IPS DF 4.7 (cell line): ENCODE data around the gene AK9.
"Not testable (repeated sequence)": the region's sequence is repeated elsewhere in the genome, so short reads cannot be mapped to it uniquely, and the experiment has no call there.

Experiments
- DNase-seq: peaks from one replicate; pipeline ENCODE4 v3.0.0-alpha.2; 2013; ENCODE audit warnings: low spot score; ENCODE audit errors: extremely low read depth

AK9 gene

GRCh38 chr6:109626311-109626710, 64.7 kb downstream of the AK9 start:
- DNase-seq = no peak

- DNase-seq = no peak
Measured at GRCh38 chr6:109625199-109625598, 65.8 kb downstream of the AK9 start.

GRCh38 chr6:109623288-109623687, 67.7 kb downstream of the AK9 start:
- DNase-seq = no peak

GRCh38 chr6:109612268-109612667, 78.7 kb downstream of the AK9 start:
- no peak for DNase-seq

GRCh38 chr6:109611502-109611901, 79.5 kb downstream of the AK9 start:
- no peak for DNase-seq

GRCh38 chr6:109610590-109610989, 80.4 kb downstream of the AK9 start:
- no peak for DNase-seq

- no peak for DNase-seq
Measured at GRCh38 chr6:109609737-109610136, 81.3 kb downstream of the AK9 start.

- DNase-seq = no peak
Measured at GRCh38 chr6:109606359-109606758, 84.6 kb downstream of the AK9 start.

- DNase-seq = no peak
Measured at GRCh38 chr6:109595998-109596397, 95.0 kb downstream of the AK9 start.

GRCh38 chr6:109580519-109580918, 110.5 kb downstream of the AK9 start:
- no peak for DNase-seq

- DNase-seq = no peak
Measured at GRCh38 chr6:109579361-109579760, 111.6 kb downstream of the AK9 start.

- DNase-seq = not testable (repeated sequence)
Measured at GRCh38 chr6:109569901-109570300, 121.1 kb downstream of the AK9 start.

- no peak for DNase-seq
Measured at GRCh38 chr6:109561844-109562243, 129.2 kb downstream of the AK9 start.

- DNase-seq = no peak
Measured at GRCh38 chr6:109531446-109531845, 159.6 kb downstream of the AK9 start.

- no peak for DNase-seq
Measured at GRCh38 chr6:109527989-109528388, 163.0 kb downstream of the AK9 start.

- peak; percentile 66 for DNase-seq
Measured at GRCh38 chr6:109526905-109527628, 163.9 kb downstream of the AK9 start.

- DNase-seq = no peak
Measured at GRCh38 chr6:109524129-109524528, 166.9 kb downstream of the AK9 start.

GRCh38 chr6:109523478-109523877, 167.5 kb downstream of the AK9 start:
- no peak for DNase-seq

- DNase-seq = no peak
Measured at GRCh38 chr6:109521080-109521479, 169.9 kb downstream of the AK9 start.

- DNase-seq = not testable (repeated sequence)
Measured at GRCh38 chr6:109519647-109520046, 171.4 kb downstream of the AK9 start.

- DNase-seq = no peak
Measured at GRCh38 chr6:109516929-109517328, 174.1 kb downstream of the AK9 start.

GRCh38 chr6:109515781-109516409, 175.1 kb downstream of the AK9 start:
- DNase-seq = no peak

- no peak for DNase-seq
Measured at GRCh38 chr6:109514946-109515345, 176.1 kb downstream of the AK9 start.
